HepG2 (cell line): Measurements from ENCODE around the gene NBR1. TPM values are rescaled to one million over a fixed set of nuclear protein-coding genes. Genes with fewer than 3 reads are reported as not detected.
A peak's percentile ranks its signal among the peaks of the same experiment; 100 is the strongest.

ENCODE experiments used
- DR1 ChIP-seq: sonication (generic); formaldehyde crosslinking; IDR thresholded peaks from 2 replicates; pipeline ENCODE4 v1.8.0; 2021; ENCODE audit warnings: mild to moderate bottlenecking, missing genetic modification reagents, inconsistent platforms
- MEIS1 ChIP-seq: sonication (generic); formaldehyde crosslinking; IDR thresholded peaks from 2 replicates; pipeline ENCODE4 v1.9.0; 2021; ENCODE audit warnings: mild to moderate bottlenecking, missing genetic modification reagents, moderate library complexity, borderline replicate concordance
- NAIF1 ChIP-seq: sonication (generic); formaldehyde crosslinking; IDR thresholded peaks from 2 replicates; pipeline ENCODE4 v1.5.0; 2020; ENCODE audit warnings: mild to moderate bottlenecking, missing genetic modification reagents, borderline replicate concordance
- NCOA2 ChIP-seq: sonication (generic); formaldehyde crosslinking; IDR thresholded peaks from 2 replicates; pipeline ENCODE4 v1.8.0; 2022; ENCODE audit warnings: inconsistent platforms
- NR2F6 ChIP-seq, 2 experiments: IDR thresholded peaks; 2 replicates each; pipeline ENCODE4 v1.6.1; 2016; ENCODE audit warnings: antibody characterized with exemption in 1 of 2, mild to moderate bottlenecking in 1 of 2
- RXRB ChIP-seq: IDR thresholded peaks from 2 replicates; pipeline ENCODE4 v1.6.1; 2016; ENCODE audit warnings: borderline replicate concordance, missing genetic modification reagents, missing compliant biosample characterization
- SAP130 ChIP-seq: IDR thresholded peaks from 2 replicates; pipeline ENCODE4 v1.6.1; 2016; ENCODE audit warnings: low read depth
- SIX4 ChIP-seq: sonication (generic); formaldehyde crosslinking; IDR thresholded peaks from 2 replicates; pipeline ENCODE4 v1.4.0; 2020; ENCODE audit warnings: missing genetic modification reagents
- SKI ChIP-seq: fragments of 450-650 bp; IDR thresholded peaks from one replicate; pipeline ENCODE4 v1.6.1; 2018; ENCODE audit warnings: mild to moderate bottlenecking; ENCODE audit not compliant: partially characterized antibody
- SMAD9 ChIP-seq: sonication (generic); formaldehyde crosslinking; IDR thresholded peaks from 2 replicates; pipeline ENCODE4 v1.5.1; 2020; ENCODE audit warnings: mild to moderate bottlenecking, missing genetic modification reagents
- TGIF2 ChIP-seq: IDR thresholded peaks from 2 replicates; pipeline ENCODE4 v1.6.1; 2016; ENCODE audit warnings: control low read depth, missing compliant biosample characterization
- XRCC5 ChIP-seq: fragments of 200-400 bp; formaldehyde crosslinking; optimal IDR thresholded peaks from 2 replicates; pipeline ENCODE3; 2017; ENCODE audit warnings: mild to moderate bottlenecking, low read length
- ZNF431 ChIP-seq: sonication (generic); formaldehyde crosslinking; IDR thresholded peaks from 2 replicates; pipeline ENCODE4 v1.9.0; 2022; ENCODE audit warnings: missing genetic modification reagents, low read depth, mild to moderate bottlenecking, borderline replicate concordance
- ZNF432 ChIP-seq: sonication (generic); formaldehyde crosslinking; IDR thresholded peaks from 2 replicates; pipeline ENCODE4 v1.5.0; 2020; ENCODE audit warnings: missing genetic modification reagents, mild to moderate bottlenecking, borderline replicate concordance
- ZNF883 ChIP-seq: sonication (generic); formaldehyde crosslinking; IDR thresholded peaks from 2 replicates; pipeline ENCODE4 v1.5.1; 2020; ENCODE audit warnings: mild to moderate bottlenecking, missing genetic modification reagents; ENCODE audit errors: not compliant biosample characterization
- polyA plus RNA-seq, 8 experiments: library from polyadenylated mRNA; depleted of rRNA in 3 of 8; stranded (reverse) in 7 of 8; unstranded in 1 of 8; fragments of >200 nt; fragmentation: Illumina TruSeq in 4 of 8; extraction: Trizol in 4 of 8; gene quantifications; 2 replicates each; pipeline versions ENCODE4 v1.2.1 to v1.2.3, GENCODE V29; 2011 to 2016; ENCODE audit warnings: low read depth in 4 of 8, missing spikeins in 1 of 8, mixed read lengths in 1 of 8; ENCODE audit not compliant: insufficient read depth in 1 of 8
- total RNA-seq, 5 experiments: library from RNA; depleted of rRNA; stranded (reverse); fragments of >200 nt; fragmentation: Illumina TruSeq; extraction: Trizol; gene quantifications; 2 replicates each; pipeline ENCODE4 v1.2.3, GENCODE V29; 2016; ENCODE audit warnings: low read depth in 1 of 5
- TF ChIP-seq, protein P1 (sequence below): sonication (generic); formaldehyde crosslinking; IDR thresholded peaks from 2 replicates; pipeline ENCODE4 v1.4.0; 2020; ENCODE audit warnings: missing genetic modification reagents
- TF ChIP-seq, protein P2 (sequence below): sonication (generic); formaldehyde crosslinking; IDR thresholded peaks from 2 replicates; pipeline ENCODE4 v1.4.0; 2020; ENCODE audit warnings: missing genetic modification reagents
- TF ChIP-seq, protein P3 (sequence below): sonication (generic); formaldehyde crosslinking; IDR thresholded peaks from 2 replicates; pipeline ENCODE4 v1.4.0; 2020; ENCODE audit warnings: missing genetic modification reagents, borderline replicate concordance
- TF ChIP-seq, protein P4 (sequence below): sonication (generic); formaldehyde crosslinking; IDR thresholded peaks from 2 replicates; pipeline ENCODE4 v1.4.0; 2020; ENCODE audit warnings: mild to moderate bottlenecking, missing genetic modification reagents
- TF ChIP-seq, protein P5 (sequence below): IDR thresholded peaks from 2 replicates; pipeline ENCODE4 v1.6.1; 2016; ENCODE audit warnings: low read depth

The NBR1 gene
- total and polyA plus RNA-seq, 2 of the 13 experiments (the other 11 are each of a cell fraction or from before 2014, with no cell fraction given) = 51.7 to 121 TPM

DNA sequence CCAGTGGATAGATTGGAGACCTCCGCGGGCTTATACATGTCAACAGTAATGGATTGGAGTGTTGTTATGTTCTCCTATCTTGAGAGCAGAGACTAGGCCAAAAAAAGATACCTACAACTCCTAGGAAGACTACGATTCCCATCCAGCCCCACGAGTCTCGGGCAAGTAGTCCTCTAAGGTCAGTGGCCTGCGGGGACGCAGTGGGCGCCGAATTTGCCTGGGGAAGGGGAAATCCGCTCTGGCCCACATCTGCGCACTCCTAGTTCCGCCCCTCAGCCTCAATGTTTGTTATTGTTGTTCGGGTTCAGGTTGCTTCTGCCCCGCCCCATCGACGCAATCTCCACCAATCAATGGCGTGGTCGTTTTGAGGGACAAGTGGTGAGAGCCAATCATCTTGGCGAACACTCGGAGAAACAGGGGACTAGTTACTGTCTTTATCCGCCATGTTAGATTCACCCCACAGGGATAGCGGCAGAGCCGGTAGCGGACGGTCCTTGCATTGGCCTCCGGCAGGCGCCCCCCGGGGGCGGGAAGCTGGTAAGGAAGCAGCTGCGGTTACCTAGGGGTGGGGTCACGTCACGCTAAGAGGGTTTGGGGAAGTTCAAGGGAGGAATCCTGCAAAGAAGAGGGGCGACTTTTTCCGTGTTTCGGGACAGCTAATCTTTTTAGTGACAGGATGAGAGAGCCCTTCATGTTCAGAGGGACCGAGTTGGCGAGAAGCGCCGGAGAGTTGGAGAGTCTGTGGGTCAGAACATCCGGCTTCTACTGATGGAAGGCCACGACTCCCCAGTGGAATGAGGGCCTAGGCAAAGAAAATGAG, at the start of gene NBR1 (continued):
- peak; percentile 18; the same call in 1 of the 2 replicates for TF ChIP-seq SMAD9 (CRISPR knock-in tag)
- TF ChIP-seq, protein P1, sequence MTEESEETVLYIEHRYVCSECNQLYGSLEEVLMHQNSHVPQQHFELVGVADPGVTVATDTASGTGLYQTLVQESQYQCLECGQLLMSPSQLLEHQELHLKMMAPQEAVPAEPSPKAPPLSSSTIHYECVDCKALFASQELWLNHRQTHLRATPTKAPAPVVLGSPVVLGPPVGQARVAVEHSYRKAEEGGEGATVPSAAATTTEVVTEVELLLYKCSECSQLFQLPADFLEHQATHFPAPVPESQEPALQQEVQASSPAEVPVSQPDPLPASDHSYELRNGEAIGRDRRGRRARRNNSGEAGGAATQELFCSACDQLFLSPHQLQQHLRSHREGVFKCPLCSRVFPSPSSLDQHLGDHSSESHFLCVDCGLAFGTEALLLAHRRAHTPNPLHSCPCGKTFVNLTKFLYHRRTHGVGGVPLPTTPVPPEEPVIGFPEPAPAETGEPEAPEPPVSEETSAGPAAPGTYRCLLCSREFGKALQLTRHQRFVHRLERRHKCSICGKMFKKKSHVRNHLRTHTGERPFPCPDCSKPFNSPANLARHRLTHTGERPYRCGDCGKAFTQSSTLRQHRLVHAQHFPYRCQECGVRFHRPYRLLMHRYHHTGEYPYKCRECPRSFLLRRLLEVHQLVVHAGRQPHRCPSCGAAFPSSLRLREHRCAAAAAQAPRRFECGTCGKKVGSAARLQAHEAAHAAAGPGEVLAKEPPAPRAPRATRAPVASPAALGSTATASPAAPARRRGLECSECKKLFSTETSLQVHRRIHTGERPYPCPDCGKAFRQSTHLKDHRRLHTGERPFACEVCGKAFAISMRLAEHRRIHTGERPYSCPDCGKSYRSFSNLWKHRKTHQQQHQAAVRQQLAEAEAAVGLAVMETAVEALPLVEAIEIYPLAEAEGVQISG (CRISPR knock-in tag) = peak; percentile 61; the same call in 1 of the 2 replicates
- TF ChIP-seq, protein P2, sequence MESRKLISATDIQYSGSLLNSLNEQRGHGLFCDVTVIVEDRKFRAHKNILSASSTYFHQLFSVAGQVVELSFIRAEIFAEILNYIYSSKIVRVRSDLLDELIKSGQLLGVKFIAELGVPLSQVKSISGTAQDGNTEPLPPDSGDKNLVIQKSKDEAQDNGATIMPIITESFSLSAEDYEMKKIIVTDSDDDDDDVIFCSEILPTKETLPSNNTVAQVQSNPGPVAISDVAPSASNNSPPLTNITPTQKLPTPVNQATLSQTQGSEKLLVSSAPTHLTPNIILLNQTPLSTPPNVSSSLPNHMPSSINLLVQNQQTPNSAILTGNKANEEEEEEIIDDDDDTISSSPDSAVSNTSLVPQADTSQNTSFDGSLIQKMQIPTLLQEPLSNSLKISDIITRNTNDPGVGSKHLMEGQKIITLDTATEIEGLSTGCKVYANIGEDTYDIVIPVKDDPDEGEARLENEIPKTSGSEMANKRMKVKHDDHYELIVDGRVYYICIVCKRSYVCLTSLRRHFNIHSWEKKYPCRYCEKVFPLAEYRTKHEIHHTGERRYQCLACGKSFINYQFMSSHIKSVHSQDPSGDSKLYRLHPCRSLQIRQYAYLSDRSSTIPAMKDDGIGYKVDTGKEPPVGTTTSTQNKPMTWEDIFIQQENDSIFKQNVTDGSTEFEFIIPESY (CRISPR knock-in tag) = no peak
- TF ChIP-seq, protein P3, sequence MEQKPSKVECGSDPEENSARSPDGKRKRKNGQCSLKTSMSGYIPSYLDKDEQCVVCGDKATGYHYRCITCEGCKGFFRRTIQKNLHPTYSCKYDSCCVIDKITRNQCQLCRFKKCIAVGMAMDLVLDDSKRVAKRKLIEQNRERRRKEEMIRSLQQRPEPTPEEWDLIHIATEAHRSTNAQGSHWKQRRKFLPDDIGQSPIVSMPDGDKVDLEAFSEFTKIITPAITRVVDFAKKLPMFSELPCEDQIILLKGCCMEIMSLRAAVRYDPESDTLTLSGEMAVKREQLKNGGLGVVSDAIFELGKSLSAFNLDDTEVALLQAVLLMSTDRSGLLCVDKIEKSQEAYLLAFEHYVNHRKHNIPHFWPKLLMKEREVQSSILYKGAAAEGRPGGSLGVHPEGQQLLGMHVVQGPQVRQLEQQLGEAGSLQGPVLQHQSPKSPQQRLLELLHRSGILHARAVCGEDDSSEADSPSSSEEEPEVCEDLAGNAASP (CRISPR knock-in tag) = peak; percentile 83
- TF ChIP-seq, protein P4, sequence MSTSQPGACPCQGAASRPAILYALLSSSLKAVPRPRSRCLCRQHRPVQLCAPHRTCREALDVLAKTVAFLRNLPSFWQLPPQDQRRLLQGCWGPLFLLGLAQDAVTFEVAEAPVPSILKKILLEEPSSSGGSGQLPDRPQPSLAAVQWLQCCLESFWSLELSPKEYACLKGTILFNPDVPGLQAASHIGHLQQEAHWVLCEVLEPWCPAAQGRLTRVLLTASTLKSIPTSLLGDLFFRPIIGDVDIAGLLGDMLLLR = no peak
- peak; percentile 61 for TF ChIP-seq ZNF883
- TF ChIP-seq RXRB (CRISPR knock-in tag) = peak; percentile 56
- TF ChIP-seq SAP130 = peak; percentile 94
- 0 out of 2 replicates have a peak, but pooled peaks have one; percentile 65 for TF ChIP-seq MEIS1 (CRISPR knock-in tag)
- 0 out of 2 replicates have a peak, but pooled peaks have one; percentile 25 for TF ChIP-seq NCOA2 (CRISPR knock-in tag)
- TF ChIP-seq, protein P5, sequence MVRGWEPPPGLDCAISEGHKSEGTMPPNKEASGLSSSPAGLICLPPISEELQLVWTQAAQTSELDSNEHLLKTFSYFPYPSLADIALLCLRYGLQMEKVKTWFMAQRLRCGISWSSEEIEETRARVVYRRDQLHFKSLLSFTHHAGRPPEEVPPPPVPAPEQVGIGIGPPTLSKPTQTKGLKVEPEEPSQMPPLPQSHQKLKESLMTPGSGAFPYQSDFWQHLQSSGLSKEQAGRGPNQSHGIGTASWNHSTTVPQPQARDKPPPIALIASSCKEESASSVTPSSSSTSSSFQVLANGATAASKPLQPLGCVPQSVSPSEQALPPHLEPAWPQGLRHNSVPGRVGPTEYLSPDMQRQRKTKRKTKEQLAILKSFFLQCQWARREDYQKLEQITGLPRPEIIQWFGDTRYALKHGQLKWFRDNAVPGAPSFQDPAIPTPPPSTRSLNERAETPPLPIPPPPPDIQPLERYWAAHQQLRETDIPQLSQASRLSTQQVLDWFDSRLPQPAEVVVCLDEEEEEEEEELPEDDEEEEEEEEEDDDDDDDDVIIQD (CRISPR knock-in tag) = peak; percentile 64; the same call in 1 of the 2 replicates
- peak; percentile 43; the same call in 1 of the 2 replicates for TF ChIP-seq NR2F6 (IDR thresholded peaks at IDR 0.05)
- TF ChIP-seq NR2F6 (CRISPR knock-in tag; IDR thresholded peaks at IDR 0.05) = no peak
- 0 out of 2 replicates have a peak, but pooled peaks have one; percentile 53 for TF ChIP-seq NAIF1
- peak; percentile 62 for TF ChIP-seq ZNF431 (CRISPR knock-in tag)
- TF ChIP-seq SIX4 (CRISPR knock-in tag) = peak; percentile 91
- TF ChIP-seq XRCC5 = peak; percentile 93
- TF ChIP-seq SKI = peak; percentile 31
- TF ChIP-seq DR1 (CRISPR knock-in tag) = 0 out of 2 replicates have a peak, but pooled peaks have one; percentile 36
- TF ChIP-seq TGIF2 (CRISPR knock-in tag) = peak; percentile 86
- no peak for TF ChIP-seq ZNF432 (CRISPR knock-in tag)
